Fibroblast of skin of abdomen (primary cell): ENCODE results near the gene ST8SIA5.

Source experiments
- DNase-seq: peaks from one replicate; pipeline ENCODE4 v3.0.0-alpha.2; 2013

Gene ST8SIA5

GRCh38 chr18:46624127-46624526 is 132.7 kb downstream of the ST8SIA5 start:
- DNase-seq, result no peak

DNA sequence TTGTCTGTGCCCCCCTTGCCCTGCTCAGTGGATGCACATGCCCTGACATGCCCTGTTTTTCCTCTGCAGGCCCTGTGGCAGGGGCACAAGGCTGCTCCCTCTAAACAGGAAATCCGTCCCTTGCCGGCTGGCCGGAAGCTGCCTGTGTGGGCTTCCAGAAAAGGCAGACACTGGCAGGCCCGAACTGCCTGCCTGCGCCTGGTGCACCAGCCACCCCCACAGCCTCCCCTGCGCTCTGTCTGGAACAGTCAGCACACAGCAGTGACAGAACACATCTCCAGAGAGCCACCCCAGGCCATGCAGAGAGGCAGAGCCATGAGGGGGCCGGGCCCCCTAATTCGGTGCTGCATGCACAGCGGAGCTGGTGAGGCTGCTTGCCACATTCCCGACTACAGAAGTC is 133.3 kb downstream of the ST8SIA5 start:
- peak; percentile 8 for DNase-seq

DNA sequence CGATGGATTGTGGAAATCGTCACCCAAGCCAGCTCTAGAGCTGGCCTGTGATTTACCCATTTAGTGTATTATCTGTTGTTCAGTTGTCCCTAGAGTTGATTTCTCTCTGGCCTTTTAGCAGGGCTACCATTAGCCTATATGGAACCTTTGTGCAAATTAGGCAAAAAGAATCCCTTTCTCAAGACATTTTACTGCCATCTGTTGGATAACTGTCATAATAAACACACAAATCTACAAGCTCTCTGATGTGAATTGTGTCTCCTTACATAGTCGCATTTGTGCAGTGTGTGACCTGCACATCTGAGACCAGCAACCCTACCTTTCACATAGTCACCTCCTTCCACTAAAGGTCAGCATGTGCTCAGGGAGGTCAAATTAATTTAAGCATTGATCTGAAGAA is 133.9 kb downstream of the ST8SIA5 start:
- peak; percentile 21 for DNase-seq

DNA sequence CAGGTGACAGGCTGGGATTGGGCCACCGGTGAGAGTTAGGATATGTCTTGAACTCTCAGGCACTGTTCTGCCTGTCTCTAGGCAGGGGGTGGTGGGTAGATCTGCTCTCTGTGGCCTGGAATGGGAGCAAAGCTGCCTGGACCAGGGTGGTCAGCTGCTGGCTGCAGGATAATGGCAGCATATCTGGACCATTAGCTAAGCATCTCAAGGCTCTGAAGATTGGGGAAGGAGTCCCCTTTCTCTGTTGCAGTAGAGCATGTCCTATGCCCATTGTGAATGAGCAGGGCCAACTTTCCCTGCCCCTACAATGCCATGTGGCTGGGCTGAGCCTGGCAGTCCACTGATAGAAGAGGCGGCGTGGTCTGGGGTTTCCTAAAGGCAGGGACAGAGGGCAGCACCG is 134.4 kb downstream of the ST8SIA5 start:
- DNase-seq, result no peak

DNA sequence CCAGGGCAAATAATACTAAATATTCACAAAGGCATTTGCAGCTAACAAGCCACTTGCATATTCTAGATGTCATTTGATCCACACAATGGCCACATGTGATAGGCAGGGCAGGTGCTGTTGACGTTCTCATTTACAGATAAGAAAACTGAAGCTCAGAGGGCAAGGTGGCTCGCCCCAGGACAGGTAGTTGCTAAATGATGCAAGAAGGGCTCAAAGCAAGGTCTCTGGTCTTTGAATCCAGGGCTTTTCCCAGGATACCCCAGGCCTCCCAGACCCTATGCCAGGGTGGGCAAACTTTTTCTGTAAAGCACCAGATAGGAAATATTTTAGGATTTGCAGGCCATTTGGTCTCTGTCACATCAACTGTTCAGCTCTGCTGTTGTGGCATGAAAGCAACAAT is 135.0 kb downstream of the ST8SIA5 start:
- no peak for DNase-seq

DNA sequence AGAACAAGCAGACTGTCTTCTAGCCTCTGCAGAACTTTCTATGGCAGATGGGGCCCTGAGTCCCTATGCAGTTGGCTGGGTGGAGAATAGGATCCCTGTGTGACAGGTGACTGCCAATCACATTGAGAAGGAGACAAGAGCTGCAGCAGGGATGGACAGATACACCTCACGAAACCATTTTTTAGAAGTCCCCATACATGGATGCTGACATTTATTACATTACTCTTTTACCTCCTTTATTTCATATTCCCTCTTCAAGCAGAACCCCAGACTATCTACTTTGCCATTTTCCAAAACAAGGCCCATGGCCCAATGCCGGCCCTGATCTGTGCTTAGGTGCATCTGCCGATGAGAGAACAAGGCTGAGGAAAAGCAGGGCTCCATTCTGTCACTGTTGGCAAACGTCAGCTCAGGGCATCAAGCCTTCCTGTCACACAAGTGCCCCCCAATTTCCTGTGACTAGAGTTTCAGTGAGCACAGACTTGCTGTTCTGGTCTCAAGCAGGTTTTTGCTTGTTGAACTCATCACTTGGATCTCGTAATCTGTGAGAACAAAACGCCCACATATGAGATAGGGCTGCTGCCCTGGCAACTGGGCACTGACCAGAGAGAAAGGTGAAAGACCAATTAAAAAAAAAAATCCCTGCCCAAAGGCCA is 135.6 kb downstream of the ST8SIA5 start:
- DNase-seq, result no peak

DNA sequence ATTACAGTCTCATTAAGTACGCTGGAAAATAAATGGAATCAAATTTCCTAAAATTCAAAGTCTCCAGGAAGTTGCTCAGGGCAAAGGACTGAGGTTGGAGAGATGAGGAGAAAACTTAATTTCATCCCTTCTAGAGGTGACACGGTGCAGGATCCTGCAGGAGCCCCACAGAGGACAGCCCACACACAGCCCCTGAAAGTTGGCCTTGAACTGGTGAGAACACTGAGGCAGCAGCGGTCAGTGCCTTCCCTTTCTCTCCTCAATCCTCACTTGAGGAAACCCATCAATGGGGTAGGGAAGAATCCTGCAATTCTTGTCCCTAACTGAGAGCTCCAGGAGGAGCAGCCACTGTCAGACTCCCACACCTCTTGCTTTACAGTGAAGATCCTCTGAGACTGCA is 137.3 kb downstream of the ST8SIA5 start:
- no peak for DNase-seq
